Body of pancreas (tissue), 4 donors: ENCODE results near the gene TTLL10.

ENCODE experiments used
- POLR2A ChIP-seq, 3 donors: fragments of 450-650 bp; IDR thresholded peaks; one replicate each; pipeline ENCODE4 v1.6.1; 2016; ENCODE audit warnings: antibody characterized with exemption in 3 of 3, mild to moderate bottlenecking in 2 of 3
- TF ChIP-seq, protein P1 (sequence below), 7 experiments: fragments of 450-650 bp in 4 of 7; fragments of 200-600 bp in 3 of 7; sonication (generic) in 3 of 7; IDR thresholded peaks; one replicate each; pipeline ENCODE4 v1.5.1; 2016 to 2019; ENCODE audit warnings: antibody characterized with exemption in 7 of 7

- TF ChIP-seq, protein P1, sequence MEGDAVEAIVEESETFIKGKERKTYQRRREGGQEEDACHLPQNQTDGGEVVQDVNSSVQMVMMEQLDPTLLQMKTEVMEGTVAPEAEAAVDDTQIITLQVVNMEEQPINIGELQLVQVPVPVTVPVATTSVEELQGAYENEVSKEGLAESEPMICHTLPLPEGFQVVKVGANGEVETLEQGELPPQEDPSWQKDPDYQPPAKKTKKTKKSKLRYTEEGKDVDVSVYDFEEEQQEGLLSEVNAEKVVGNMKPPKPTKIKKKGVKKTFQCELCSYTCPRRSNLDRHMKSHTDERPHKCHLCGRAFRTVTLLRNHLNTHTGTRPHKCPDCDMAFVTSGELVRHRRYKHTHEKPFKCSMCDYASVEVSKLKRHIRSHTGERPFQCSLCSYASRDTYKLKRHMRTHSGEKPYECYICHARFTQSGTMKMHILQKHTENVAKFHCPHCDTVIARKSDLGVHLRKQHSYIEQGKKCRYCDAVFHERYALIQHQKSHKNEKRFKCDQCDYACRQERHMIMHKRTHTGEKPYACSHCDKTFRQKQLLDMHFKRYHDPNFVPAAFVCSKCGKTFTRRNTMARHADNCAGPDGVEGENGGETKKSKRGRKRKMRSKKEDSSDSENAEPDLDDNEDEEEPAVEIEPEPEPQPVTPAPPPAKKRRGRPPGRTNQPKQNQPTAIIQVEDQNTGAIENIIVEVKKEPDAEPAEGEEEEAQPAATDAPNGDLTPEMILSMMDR (IDR thresholded peaks at IDR 0.05) = no peak
- no peak for TF ChIP-seq POLR2A (IDR thresholded peaks at IDR 0.05)
These were observed 11.6 kb downstream of the TTLL10 start for GRCh38 chr1:1185101-1185765.
